MCF 10A (cell line): ENCODE measurements around the gene ALG8. TPM values are rescaled to one million over a fixed set of nuclear protein-coding genes. Genes with fewer than 3 reads are reported as not detected.

ENCODE experiments used
- BruUV-seq: library from RNA; stranded (reverse); fragments of 400-500 nt; replicated peaks from 2 replicates; lab custom pipeline; 2021; lab: Mats Ljungman, UMichigan
- CTCF ChIA-PET: fragments of 300-600 bp; sonication (Branson Sonifier 250); formaldehyde crosslinking; extraction: SDS; loops from one replicate; lab custom pipeline; 2021; ENCODE audit warnings: antibody characterized with exemption, inconsistent platforms; lab: Yijun Ruan, JAX
- POLR2A ChIA-PET: fragments of 300-600, 350-650 bp; sonication (Branson Sonifier 250); formaldehyde crosslinking; extraction: SDS; loops from one replicate; lab custom pipeline; 2020; ENCODE audit warnings: antibody characterized with exemption, inconsistent platforms; lab: Yijun Ruan, JAX
- DNase-seq: peaks from one replicate; pipeline ENCODE4 v3.0.0-alpha.2; 2018; ENCODE audit not compliant: unreplicated experiment
- H3K27ac Mint-ChIP-seq: one replicate; pipeline ENCODE4 v1.8.0; 2022; ENCODE audit warnings: mild to moderate bottlenecking, low read depth, mixed read lengths; ENCODE audit not compliant: unreplicated experiment
- H3K27me3 Mint-ChIP-seq: one replicate; pipeline ENCODE4 v1.8.0; 2022; ENCODE audit warnings: mixed read lengths; ENCODE audit not compliant: insufficient read depth, unreplicated experiment
- H3K36me3 Mint-ChIP-seq: one replicate; pipeline ENCODE4 v1.8.0; 2022; ENCODE audit warnings: mild to moderate bottlenecking, moderate library complexity, mixed read lengths; ENCODE audit not compliant: insufficient read depth, unreplicated experiment
- H3K4me1 Mint-ChIP-seq: one replicate; pipeline ENCODE4 v1.8.0; 2022; ENCODE audit warnings: mixed read lengths; ENCODE audit not compliant: insufficient read depth, unreplicated experiment
- H3K4me3 Mint-ChIP-seq: one replicate; pipeline ENCODE4 v1.8.0; 2022; ENCODE audit warnings: mild to moderate bottlenecking, moderate library complexity, mixed read lengths; ENCODE audit not compliant: unreplicated experiment
- H3K9me3 Mint-ChIP-seq: one replicate; pipeline ENCODE4 v1.8.0; 2022; ENCODE audit warnings: mixed read lengths; ENCODE audit not compliant: unreplicated experiment
- intact Hi-C: fragments of 100-400 bp; cut with micrococcal nuclease; formaldehyde crosslinking; loops from 2 replicates; pipeline ENCODE4 v1.14.1; 2022
- total RNA-seq: library from RNA; stranded (reverse); gene quantifications from 2 replicates; pipeline ENCODE4 v1.2.3, GENCODE V29; 2022
- TF ChIP-seq, protein P1 (sequence below): fragments of 200-600 bp; IDR thresholded peaks from one replicate; pipeline ENCODE4 v1.8.0; 2022; ENCODE audit warnings: antibody characterized with exemption, mild to moderate bottlenecking; ENCODE audit not compliant: unreplicated experiment

ALG8 gene
- total RNA-seq, 1 experiment from 2014 or later, result 37.2 TPM

DNA sequence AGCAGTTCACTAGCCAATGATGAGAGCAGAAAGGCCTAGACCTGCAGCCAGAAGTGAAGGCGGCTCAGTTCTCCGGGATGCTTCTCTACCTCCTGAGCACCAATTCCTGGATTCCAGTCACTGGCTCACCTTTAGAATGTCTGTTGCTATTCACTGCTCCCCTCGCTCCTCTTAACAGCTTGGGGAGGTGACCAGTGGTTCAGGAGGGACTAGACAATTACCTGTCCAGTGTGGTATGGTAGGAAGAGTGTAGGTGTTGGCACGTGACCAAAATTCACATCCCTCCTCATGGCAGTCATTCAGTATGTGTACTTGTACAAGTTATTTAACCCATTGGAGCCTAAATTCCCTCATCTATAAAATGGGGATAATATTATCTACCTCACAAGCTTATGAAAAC is 71.7 kb downstream of the ALG8 start:
- DNase-seq, result no peak
- H3K4me1 Mint-ChIP-seq, result peaks cover 6% of the 10 kb centered on the region
- CTCF ChIA-PET, result interaction anchor here (0.6 to 0.9 kb wide), 2 partner anchors 497 to 1283 kb away, joined by 3 read pairs; no protein-coding TSS in a partner anchor
- POLR2A ChIA-PET, result interaction anchor here (0.7 to 1.4 kb wide), 3 partner anchors 10 to 141 kb away, joined by 3 to 6 read pairs (median 3); no protein-coding TSS in a partner anchor
- no TSS peak for BruUV-seq
- TF ChIP-seq, protein P1, sequence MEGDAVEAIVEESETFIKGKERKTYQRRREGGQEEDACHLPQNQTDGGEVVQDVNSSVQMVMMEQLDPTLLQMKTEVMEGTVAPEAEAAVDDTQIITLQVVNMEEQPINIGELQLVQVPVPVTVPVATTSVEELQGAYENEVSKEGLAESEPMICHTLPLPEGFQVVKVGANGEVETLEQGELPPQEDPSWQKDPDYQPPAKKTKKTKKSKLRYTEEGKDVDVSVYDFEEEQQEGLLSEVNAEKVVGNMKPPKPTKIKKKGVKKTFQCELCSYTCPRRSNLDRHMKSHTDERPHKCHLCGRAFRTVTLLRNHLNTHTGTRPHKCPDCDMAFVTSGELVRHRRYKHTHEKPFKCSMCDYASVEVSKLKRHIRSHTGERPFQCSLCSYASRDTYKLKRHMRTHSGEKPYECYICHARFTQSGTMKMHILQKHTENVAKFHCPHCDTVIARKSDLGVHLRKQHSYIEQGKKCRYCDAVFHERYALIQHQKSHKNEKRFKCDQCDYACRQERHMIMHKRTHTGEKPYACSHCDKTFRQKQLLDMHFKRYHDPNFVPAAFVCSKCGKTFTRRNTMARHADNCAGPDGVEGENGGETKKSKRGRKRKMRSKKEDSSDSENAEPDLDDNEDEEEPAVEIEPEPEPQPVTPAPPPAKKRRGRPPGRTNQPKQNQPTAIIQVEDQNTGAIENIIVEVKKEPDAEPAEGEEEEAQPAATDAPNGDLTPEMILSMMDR, result no peak
- no peaks in the 10 kb centered on the region for H3K9me3 Mint-ChIP-seq
- intact Hi-C loops, result no loop called here
- H3K4me3 Mint-ChIP-seq, result no peak overlapping the region
- H3K27ac Mint-ChIP-seq, result no peak overlapping the region
- peaks cover 49% of the 10 kb centered on the region for H3K36me3 Mint-ChIP-seq
- no peaks in the 10 kb centered on the region for H3K27me3 Mint-ChIP-seq

DNA sequence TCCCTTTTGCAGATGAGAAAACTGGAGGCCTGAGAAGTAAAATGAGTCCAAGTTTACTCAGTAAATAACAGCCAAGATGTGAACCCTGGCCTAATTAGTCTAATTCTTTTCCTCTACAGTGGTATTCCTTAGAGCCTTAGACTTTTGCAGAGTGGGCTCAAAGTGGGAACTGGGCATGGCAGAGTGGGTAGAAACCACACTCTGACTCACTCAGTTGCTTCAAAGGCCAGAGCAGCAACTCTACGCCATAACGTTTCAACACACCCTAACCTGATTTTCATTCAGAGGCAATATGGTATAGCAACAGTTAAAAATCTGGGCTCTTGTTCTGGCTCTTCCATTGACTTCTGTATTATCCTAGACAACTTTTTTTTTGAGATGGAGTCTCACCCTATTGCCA is 73.0 kb downstream of the ALG8 start:
- POLR2A ChIA-PET, result interaction anchor here (1.4 kb wide), 1 partner anchor 12 kb away, joined by 6 read pairs; no protein-coding TSS in a partner anchor
- CTCF ChIA-PET, result no interaction called here

GRCh38 chr11:78065203-78065602 is 74.2 kb downstream of the ALG8 start:
- peaks cover 5% of the 10 kb centered on the region for H3K4me1 Mint-ChIP-seq
- H3K4me3 Mint-ChIP-seq, result no peak overlapping the region
- CTCF ChIA-PET, result interaction anchor here (0.6 to 1.2 kb wide), 3 partner anchors 11 to 352 kb away, joined by 5 read pairs; no protein-coding TSS in a partner anchor
- POLR2A ChIA-PET, result interaction anchor here (0.6 to 1.1 kb wide), 2 partner anchors 15 to 24 kb away, joined by 3 read pairs; partner anchors contain the start of gene NDUFC2
- BruUV-seq, result no TSS peak
- H3K36me3 Mint-ChIP-seq, result peaks cover 30% of the 10 kb centered on the region
- no peaks in the 10 kb centered on the region for H3K9me3 Mint-ChIP-seq
- TF ChIP-seq, protein P1, result no peak
- H3K27me3 Mint-ChIP-seq, result no peaks in the 10 kb centered on the region
- intact Hi-C loops, result no loop called here
- no peak overlapping the region for H3K27ac Mint-ChIP-seq
- DNase-seq, result no peak

More for the DNA sequence above, 73.0 kb downstream of the ALG8 start:
- H3K4me3 Mint-ChIP-seq, result no peak overlapping the region
- H3K4me1 Mint-ChIP-seq, result peaks cover 2% of the 10 kb centered on the region
- intact Hi-C loops, result no loop called here
- H3K27ac Mint-ChIP-seq, result no peak overlapping the region
- BruUV-seq, result no TSS peak
- no peaks in the 10 kb centered on the region for H3K9me3 Mint-ChIP-seq
- no peaks in the 10 kb centered on the region for H3K27me3 Mint-ChIP-seq
- DNase-seq, result no peak
- TF ChIP-seq, protein P1, result no peak
- peaks cover 40% of the 10 kb centered on the region for H3K36me3 Mint-ChIP-seq

GRCh38 chr11:78063440-78064181 is 75.8 kb downstream of the ALG8 start, which contains the start of gene THRSP:
THRSP (plus strand) TSS chr11:78063861; CDS start chr11:78063882, 21 bp downstream.
- TF ChIP-seq, protein P1, result no peak
- BruUV-seq, result no TSS peak
- H3K27me3 Mint-ChIP-seq, result no peaks in the 10 kb centered on the region
- CTCF ChIA-PET, result interaction anchor here (0.6 to 1.3 kb wide), 2 partner anchors 18 to 19 kb away, joined by 3 read pairs; no protein-coding TSS in a partner anchor
- peaks cover 22% of the 10 kb centered on the region for H3K36me3 Mint-ChIP-seq
- no peaks in the 10 kb centered on the region for H3K9me3 Mint-ChIP-seq
- intact Hi-C loops, result no loop called here
- POLR2A ChIA-PET, result interaction anchor here (0.6 to 1.0 kb wide), 2 partner anchors 16 to 32 kb away, joined by 3 read pairs; no protein-coding TSS in a partner anchor
- no peak within 1 kb of the TSS for H3K4me3 Mint-ChIP-seq
- H3K27ac Mint-ChIP-seq, result no peak within 1 kb of the TSS
- no peak for DNase-seq
- peaks cover 5% of the 10 kb centered on the region for H3K4me1 Mint-ChIP-seq
